Activated CD8-positive, alpha-beta memory T cell treated with anti-CD3 and anti-CD28 coated beads, Interleukin-2, amount 50 U/mL, for 1 hour (primary cell): Measurements from ENCODE around the gene ZNF675.
A peak's percentile ranks its signal among the peaks of the same experiment; 100 is the strongest.
"Not testable (repeated sequence)": the region's sequence is repeated elsewhere in the genome, so short reads cannot be mapped to it uniquely, and the experiment has no call there.

Experiments used
- DNase-seq: peaks from one replicate; pipeline ENCODE4 v3.0.0-alpha.2; 2020; ENCODE audit errors: extremely low read depth

The ZNF675 gene

DNA sequence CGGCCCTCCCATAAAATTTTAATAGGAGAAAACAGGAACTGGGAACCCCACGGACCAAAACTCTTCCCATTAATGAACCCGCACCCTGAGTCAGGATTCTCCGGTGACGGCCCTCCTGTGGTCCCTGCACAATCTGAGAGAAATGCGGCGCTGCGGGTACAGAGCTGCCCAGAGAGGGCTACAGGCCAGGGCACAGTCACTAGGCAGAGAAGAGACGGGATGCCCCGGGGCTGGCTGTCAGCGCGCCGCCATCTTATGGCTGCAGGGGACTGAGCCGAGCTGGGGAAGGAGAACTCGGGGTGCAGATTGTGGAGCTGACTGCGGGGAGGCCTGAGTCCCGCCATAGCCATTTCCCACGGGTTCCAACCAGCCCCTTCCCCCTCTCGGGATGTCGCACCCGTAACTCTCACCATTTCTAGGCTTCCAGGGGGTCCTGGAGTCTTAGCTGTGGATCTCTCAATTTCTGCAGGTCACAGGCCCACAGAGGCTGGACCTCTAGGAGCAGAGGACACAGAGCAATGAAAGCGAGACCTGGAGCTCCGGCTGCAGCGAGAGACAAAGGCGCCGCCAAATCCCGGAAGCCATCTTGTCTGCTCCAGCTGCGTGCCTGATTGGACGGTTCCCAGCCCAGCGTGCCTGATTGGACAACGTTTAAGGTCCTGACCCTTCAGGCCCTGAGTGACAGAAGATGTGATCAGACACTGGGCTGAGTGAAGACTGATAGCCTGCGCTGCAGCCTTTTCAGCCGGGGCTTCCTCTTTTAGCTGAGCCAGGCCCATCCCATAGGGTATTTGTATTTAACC, at the start of gene ZNF675:
Gene ZNF675 (minus strand): TSS at position 592 of the 803 bp plus-strand sequence. CDS start 179 bp downstream, at position 413.
- DNase-seq, result peak; percentile 78

DNA sequence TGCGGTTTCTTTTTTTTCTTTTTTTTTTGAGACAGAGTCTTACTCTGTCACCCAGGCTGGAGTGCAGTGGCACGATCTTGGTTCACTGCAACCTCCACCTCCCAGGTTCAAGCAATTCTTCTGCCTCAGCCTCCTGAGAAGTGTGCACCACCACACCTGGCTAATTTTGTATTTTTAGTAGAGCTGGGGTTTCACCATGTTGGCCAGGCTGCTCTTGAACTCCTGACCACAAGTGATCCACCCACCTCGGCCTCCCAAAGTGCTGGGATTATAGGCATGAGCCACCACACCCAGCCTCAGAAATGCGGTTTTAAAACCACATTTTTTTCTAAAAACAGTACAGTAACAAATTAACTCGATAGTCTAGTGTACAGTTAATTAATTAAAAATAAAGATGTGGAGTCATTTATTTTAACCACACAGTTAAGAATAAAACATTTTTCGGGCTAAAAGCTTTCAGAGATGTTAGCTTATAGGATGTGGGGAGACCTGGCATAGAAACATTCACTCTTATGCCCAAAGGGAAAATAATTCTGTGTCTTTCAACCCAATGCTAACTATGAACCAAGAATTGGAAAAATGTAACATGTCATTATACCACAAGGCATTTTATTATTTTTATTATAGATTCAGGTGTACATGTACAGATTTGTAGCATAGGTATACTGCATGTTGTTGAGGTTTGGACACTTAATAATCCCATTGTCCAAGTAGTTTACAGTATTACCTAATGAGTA, 43.9 kb upstream of the ZNF675 start:
- DNase-seq, result not testable (repeated sequence)

DNA sequence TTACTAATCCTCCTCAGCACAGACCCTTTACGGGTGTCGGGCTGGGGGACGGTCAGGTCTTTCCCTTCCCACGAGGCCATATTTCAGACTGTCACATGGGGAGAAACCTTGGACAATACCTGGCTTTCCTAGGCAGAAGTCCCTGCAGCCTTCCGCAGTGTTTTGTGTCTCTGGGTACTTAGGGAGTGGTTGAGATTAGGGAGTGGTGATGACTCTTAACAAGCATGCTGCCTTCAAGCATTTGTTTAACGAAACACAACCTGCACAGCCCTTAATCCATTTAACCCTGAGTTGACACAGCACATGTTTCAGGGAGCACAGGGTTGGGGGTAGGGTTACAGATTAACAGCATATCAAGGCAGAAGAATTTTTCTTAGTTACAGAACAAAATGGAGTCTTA, 37.1 kb upstream of the ZNF675 start:
- not testable (repeated sequence) for DNase-seq

DNA sequence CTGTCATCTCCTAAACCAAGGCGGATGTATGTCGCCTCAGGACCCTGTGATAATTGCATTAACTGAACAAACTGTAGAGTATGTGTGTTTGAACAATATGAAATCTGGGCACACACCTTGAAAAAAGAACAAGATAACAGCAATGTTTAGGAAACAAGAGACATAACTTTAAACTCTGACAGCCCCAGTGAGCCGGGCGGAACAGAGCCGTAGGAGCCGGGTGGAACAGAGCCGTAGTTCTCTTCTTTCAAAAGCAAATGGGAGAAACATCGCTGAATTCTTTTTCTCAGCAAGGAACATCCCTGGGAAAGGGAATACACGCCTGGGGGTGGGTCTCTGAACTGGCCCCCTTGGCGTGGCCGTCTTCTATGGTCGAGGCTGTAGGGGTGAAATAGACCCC, 31.8 kb upstream of the ZNF675 start:
- DNase-seq, result no peak

DNA sequence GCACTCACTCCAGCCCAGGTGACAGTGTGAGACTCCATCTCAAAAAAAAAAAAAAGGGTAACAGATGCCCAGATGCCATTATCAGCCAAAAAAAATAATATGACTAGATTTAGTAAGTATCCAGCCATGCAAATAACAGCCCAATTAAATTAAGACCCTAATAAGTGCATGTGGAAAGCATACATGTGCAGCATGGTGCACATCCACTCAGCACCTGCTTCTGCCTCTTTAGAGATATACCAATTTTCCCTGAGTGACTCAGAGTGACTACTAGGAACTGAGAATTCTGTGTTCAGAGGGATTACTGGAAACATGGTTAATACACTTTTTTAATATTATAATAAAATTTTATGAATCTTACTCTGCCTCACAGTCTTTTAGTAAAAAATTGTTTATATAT, 29.8 kb upstream of the ZNF675 start:
- DNase-seq, result no peak

DNA sequence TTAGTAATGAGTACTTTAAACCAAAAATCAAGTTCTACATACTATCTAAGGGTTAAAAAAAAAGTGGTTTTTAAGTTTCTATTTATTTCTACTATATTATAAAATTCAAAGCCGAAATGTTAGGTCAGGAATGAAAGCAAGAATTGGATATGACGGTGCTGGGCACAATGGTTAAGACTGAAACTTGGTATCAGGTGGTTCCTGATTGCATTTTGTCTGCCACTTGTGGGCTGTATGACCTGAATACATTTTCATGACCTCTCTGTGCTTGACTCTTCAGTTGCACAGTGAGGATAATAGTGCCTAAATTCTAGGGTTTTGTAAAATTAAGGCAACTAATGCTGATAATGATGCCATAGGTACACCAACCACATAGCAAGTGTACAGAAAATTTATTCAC, 22.3 kb upstream of the ZNF675 start:
- no peak for DNase-seq

DNA sequence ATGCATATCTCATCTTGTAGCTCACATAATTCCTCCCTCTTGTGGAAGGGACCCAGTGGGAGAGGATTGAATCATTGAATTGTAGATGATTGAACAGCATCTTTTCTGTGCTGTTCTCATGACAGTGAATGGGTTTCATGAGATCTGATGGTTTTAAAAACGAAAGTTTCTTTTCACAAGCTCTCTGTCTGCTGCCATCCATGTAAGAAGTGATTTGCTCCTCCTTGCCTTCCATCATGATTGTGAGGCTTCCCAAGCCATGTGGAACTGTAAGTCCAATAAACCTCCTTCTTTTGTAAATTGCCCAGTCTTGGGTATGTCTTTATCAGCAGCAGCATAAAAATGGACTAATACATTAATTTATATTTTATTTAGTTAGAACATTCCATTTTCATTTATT, 19.6 kb upstream of the ZNF675 start:
- no peak for DNase-seq

DNA sequence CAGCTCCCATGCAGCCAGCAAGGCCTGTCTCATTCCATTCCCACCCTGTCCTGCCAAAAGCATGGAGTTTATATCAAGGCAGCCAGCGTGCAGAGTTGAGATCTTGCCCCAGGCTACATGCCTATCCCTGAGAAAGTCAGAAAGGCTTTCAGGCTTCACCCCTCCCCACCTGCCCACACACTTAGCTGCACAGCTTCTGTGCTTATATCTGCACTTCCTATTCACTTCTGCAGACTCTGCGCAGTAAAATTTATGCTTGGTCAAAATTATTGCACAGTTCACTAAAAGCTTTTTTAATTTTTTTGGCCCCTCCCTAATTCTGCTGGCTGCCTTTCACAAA, 12.5 kb upstream of the ZNF675 start:
- DNase-seq, result no peak

DNA sequence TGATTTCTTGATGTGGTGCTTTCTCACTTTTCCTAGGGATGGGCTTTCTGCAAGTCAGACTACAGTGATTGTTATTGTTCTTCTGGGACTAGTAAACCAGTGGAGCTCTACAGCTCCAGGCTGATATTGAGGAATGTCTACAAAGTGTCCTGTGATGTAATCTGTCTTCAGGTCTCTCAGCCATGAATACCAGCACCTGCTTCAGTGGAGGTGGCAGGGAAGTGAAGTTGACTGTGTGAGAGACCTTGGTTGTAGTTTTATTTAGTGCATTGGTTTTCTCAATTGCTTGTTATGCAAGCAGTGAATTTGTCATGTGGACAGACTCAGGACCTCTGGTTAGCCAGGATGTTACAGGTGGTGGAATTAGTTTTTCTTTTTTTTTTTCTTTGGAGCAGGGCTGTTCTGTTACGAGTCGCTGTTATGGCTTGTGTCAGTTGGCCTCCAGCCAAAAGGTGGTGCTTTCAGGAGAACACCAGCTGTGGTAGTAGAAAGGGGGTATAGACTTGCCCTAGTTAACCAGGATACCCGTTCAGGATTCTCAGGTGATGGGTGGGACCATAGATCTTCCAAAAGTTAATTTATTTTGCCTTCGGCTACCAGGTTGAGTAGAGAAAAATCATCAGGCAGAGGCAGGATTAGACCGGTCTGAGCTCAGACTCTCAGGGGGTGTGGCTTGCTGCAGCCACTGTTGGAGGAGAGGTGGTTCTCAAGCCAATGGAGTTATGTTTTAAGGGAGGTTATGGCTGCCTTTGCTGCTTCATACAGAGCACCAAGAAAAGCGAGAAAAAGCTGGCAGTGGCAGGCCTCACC, 11.9 kb upstream of the ZNF675 start:
- no peak for DNase-seq

DNA sequence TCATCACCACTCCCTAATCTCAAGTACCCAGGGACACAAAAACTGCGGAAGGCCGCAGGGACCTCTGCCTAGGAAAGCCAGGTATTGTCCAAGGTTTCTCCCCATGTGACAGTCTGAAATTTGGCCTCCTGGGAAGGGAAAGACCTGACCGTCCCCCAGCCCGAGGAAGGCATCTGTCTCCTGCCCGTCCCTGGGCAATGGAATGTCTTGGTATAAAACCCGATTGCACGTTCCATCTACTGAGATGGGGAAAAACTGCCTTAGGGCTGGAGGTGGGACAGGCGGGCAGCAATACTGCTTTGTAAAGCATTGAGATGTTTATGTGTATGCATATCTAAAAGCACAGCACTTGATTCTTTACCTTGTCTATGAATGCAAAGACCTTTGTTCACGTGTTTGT, 5.9 kb upstream of the ZNF675 start:
- not testable (repeated sequence) for DNase-seq

DNA sequence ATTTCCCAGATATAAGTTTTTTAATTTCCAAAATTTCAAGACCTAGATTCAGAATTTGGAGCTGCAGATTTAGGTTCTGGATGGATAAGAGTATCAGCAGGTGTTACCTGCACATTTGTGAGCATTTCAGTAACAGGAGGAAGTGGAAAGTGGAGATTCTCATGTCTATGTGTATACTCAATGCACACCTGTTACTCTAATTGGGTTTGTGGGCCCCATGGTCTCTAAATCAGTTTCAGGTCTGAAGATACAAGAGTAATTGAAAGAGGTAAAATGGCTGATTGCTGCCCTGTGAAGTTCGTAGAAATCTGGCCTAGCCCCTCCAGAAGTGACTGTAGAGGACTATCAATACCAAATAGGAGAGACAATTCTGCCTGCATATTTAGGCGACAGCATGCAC, 13.9 kb downstream of the ZNF675 start:
- no peak for DNase-seq

DNA sequence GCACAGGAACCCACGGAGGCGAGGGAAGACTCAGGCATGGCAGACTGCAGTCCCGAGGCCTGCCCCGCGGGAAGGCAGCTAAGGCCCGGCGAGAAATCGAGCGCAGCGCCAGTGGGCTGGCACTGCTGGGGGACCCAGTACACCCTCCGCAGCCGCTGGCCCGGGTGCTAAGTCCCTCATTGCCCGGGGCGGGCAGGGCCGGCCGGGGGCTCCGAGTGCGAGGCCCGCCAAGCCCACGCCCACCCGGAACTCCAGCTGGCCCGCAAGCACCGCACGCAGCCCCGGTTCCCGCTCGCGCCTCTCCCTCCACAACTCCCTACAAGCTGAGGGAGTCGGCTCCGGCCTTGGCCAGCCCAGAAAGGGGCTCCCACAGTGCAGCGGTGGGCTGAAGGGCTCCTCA, 18.4 kb downstream of the ZNF675 start:
- DNase-seq, result not testable (repeated sequence)

DNA sequence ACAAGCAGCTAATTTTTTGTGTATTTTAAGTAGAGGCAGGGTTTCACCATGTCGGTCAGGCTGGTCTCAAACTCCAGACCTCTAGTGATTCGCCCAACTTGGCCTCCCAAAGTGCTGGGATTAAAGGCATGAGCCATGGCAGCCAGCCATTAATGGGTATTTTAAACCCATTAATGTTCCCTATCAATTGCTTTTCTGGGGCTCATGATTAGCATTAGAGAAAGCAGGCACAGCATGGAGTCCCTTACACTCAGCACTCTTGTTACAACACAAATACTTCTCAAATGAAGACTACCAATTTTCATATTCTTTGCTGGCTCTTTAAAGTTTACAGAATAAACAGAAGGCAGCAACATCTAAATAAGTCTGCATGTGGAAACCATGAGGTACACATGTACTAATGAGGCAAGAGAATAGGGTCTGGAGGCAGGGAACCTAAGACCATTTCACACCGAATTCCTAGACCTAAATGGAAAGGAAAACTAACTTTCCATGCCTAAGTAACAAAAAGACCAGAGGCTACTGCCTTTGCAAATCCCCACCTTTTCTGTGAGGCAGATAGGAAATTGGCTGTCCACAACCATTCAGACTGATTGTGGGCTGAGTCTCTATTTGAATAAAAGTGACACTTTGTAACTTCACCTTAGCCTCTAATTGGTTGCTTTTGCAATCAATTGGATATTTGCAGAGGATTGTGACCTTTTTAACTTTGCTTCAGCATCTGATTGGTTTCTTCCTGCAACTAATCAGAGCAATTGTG, 21.2 kb downstream of the ZNF675 start:
- DNase-seq, result no peak

DNA sequence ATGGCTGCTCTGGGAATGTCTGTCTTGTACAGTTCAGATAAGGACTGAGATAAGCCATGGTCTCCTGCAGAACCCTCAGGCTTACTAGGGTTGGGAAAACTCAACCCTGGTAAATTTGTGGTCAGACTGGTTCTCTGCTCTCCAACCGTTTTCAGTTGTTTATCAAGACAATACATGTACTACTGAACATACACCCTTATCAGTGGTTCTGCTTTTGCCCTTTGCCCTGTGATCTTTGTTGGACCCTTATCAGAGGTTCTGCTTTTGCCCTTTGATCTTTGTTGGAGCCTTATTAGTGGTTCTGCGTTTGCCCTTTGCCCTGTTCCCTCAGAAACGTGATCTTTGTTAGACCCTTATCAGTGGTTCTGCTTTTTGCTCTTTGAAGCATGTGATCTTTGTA, 37.2 kb downstream of the ZNF675 start:
- DNase-seq, result not testable (repeated sequence)
